HEK293T (cell line): Measurements from ENCODE around the gene DNAJB14.

Source experiments
- CTCF ChIA-PET: fragments of 350-600 bp; formaldehyde crosslinking; extraction: SDS; loops from one replicate; lab custom pipeline; 2021; ENCODE audit warnings: antibody characterized with exemption, inconsistent platforms; lab: Yijun Ruan, JAX
- POLR2A ChIA-PET: fragments of 350-600 bp; formaldehyde crosslinking; extraction: SDS; loops from one replicate; lab custom pipeline; 2020; ENCODE audit warnings: antibody characterized with exemption, inconsistent platforms; lab: Yijun Ruan, JAX
- DNase-seq: peaks from one replicate; pipeline ENCODE4 v3.0.0; 2012; ENCODE audit warnings: mixed read lengths; ENCODE audit errors: extremely low spot score
- ARNT ChIP-seq: fragments of 450-650 bp; IDR thresholded peaks from 2 replicates; pipeline ENCODE4 v1.6.1; 2017; ENCODE audit warnings: mild to moderate bottlenecking
- BHLHE40 ChIP-seq: fragments of 450-650 bp; IDR thresholded peaks from 2 replicates; pipeline ENCODE4 v1.6.1; 2016; ENCODE audit warnings: mild to moderate bottlenecking, moderate library complexity, borderline replicate concordance
- CTBP1 ChIP-seq: fragments of 450-650 bp; IDR thresholded peaks from 2 replicates; pipeline ENCODE4 v1.6.1; 2016; ENCODE audit warnings: borderline replicate concordance
- ELF4 ChIP-seq: fragments of 450-650 bp; IDR thresholded peaks from 2 replicates; pipeline ENCODE4 v1.6.1; 2017; ENCODE audit warnings: antibody characterized with exemption
- FOXA1 ChIP-seq: fragments of 450-650 bp; IDR thresholded peaks from 2 replicates; pipeline ENCODE4 v1.6.1; 2016; ENCODE audit warnings: mild to moderate bottlenecking
- FOXK2 ChIP-seq: fragments of 450-650 bp; IDR thresholded peaks from 2 replicates; pipeline ENCODE4 v1.6.1; 2016; ENCODE audit warnings: mild to moderate bottlenecking
- FOXM1 ChIP-seq: fragments of 450-650 bp; IDR thresholded peaks from 2 replicates; pipeline ENCODE4 v1.6.1; 2017; ENCODE audit warnings: mild to moderate bottlenecking, borderline replicate concordance
- HDGF ChIP-seq: fragments of 450-650 bp; IDR thresholded peaks from 2 replicates; pipeline ENCODE4 v1.6.1; 2017; ENCODE audit warnings: antibody characterized with exemption, borderline replicate concordance
- L3MBTL2 ChIP-seq: fragments of 450-650 bp; conservative IDR thresholded peaks from 2 replicates; pipeline ENCODE4 v1.6.1; 2016; ENCODE audit warnings: mild to moderate bottlenecking
- LEF1 ChIP-seq: fragments of 450-650 bp; IDR thresholded peaks from 2 replicates; pipeline ENCODE4 v1.6.1; 2017; ENCODE audit warnings: mild to moderate bottlenecking, borderline replicate concordance
- NFRKB ChIP-seq: fragments of 450-650 bp; IDR thresholded peaks from 2 replicates; pipeline ENCODE4 v1.6.1; 2016; ENCODE audit warnings: mild to moderate bottlenecking, moderate library complexity
- SP1 ChIP-seq: fragments of 450-650 bp; IDR thresholded peaks from 2 replicates; pipeline ENCODE4 v1.6.1; 2017
- SUZ12 ChIP-seq: fragments of 450-650 bp; IDR thresholded peaks from 2 replicates; pipeline ENCODE4 v1.6.1; 2016; ENCODE audit warnings: mild to moderate bottlenecking
- TARDBP ChIP-seq: fragments of 450-650 bp; IDR thresholded peaks from 2 replicates; pipeline ENCODE4 v1.6.1; 2016
- ZNF384 ChIP-seq: fragments of 450-650 bp; IDR thresholded peaks from 2 replicates; pipeline ENCODE4 v1.6.1; 2016
- TF ChIP-seq, protein P1 (sequence below): fragments of 450-650 bp; IDR thresholded peaks from 2 replicates; pipeline ENCODE4 v1.6.1; 2016

Gene DNAJB14

DNA sequence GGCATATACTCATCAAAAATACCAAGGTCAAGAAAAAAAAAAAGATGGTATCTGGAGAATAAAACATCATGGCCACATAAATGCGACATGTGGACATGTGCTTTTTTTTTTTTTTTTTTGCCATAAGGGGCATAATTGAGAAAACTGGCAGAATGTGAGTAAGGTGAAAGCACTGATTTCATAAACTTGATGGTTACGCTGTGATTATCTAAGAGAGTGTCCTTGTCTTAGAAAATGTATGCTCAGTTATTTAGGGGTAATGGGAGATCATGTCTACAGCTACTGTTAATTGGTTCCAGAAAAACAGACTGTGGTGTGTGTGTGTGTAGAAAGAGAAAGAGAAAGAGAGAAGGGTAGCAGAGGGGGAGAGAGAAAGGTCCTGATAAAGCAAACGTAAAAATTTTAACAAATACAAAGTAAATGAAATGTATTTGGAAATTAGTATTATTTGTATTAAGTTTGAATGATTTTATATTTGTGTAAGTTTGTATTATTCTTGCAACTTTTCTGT is 8.1 kb downstream of the DNAJB14 start:
- POLR2A ChIA-PET = no interaction called here
- DNase-seq = no peak
- no peak for TF ChIP-seq L3MBTL2
- no peak for TF ChIP-seq TARDBP
- TF ChIP-seq LEF1 = no peak
- no peak for TF ChIP-seq ELF4
- TF ChIP-seq BHLHE40 = no peak
- TF ChIP-seq NFRKB = no peak
- no peak for TF ChIP-seq FOXK2
- no peak for TF ChIP-seq SUZ12
- TF ChIP-seq FOXM1 = no peak
- TF ChIP-seq, protein P1, sequence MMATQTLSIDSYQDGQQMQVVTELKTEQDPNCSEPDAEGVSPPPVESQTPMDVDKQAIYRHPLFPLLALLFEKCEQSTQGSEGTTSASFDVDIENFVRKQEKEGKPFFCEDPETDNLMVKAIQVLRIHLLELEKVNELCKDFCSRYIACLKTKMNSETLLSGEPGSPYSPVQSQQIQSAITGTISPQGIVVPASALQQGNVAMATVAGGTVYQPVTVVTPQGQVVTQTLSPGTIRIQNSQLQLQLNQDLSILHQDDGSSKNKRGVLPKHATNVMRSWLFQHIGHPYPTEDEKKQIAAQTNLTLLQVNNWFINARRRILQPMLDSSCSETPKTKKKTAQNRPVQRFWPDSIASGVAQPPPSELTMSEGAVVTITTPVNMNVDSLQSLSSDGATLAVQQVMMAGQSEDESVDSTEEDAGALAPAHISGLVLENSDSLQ = no peak
- no peak for TF ChIP-seq FOXA1
- no peak for TF ChIP-seq HDGF
- no peak for TF ChIP-seq ARNT
- no peak for TF ChIP-seq ZNF384
- TF ChIP-seq CTBP1 = no peak
- no peak for TF ChIP-seq SP1
- CTCF ChIA-PET = no interaction called here

DNA sequence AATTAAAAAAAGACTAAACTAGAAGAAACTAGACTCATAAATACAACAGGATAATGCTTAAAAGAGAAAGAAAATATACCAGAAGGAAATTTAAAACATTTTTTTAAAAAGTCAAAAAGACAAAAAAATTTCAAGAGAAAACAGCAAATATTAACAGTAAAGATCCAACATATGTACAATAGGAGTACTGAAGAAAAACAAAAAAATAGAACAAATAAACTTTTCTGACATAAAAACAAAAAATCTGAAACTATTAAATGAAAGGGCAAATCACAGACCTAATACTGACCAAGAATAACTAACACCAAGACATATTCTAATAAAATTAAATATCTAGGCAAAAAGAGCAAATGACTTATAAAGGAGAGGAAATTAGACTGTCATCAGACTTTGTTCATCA is 11.5 kb downstream of the DNAJB14 start:
- CTCF ChIA-PET = no interaction called here
- no peak for TF ChIP-seq BHLHE40
- no peak for TF ChIP-seq ZNF384
- TF ChIP-seq, protein P1 = no peak
- TF ChIP-seq FOXK2 = no peak
- TF ChIP-seq CTBP1 = no peak
- TF ChIP-seq FOXM1 = no peak
- TF ChIP-seq ELF4 = no peak
- TF ChIP-seq TARDBP = no peak
- no peak for TF ChIP-seq LEF1
- TF ChIP-seq ARNT = no peak
- no peak for TF ChIP-seq L3MBTL2
- TF ChIP-seq SUZ12 = no peak
- TF ChIP-seq SP1 = no peak
- TF ChIP-seq HDGF = no peak
- TF ChIP-seq NFRKB = no peak
- TF ChIP-seq FOXA1 = no peak
- DNase-seq = no peak
- POLR2A ChIA-PET = interaction anchor here (1.0 to 1.3 kb wide), 2 partner anchors 12 to 15 kb away, joined by 3 to 5 read pairs; partner anchors contain the start of genes DNAJB14 and H2AZ1

DNA sequence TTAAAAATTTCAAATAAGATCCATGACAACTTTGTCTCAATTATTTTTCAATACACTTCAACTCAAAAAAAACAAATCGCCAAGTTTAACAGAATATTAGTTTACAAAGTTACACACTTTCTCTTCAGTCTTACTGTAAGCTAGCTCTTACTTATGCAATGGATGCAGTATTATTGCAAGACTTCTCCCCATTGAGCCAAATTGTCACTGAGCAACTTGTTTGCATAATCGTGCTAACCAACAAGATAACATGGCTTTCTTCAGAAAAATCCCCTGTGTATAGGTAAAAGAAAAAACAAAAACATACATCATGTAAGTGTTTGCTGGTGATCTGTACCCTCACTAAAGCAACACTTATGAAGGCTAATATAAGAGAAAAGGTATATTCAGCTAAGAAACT is 18.9 kb downstream of the DNAJB14 start:
- POLR2A ChIA-PET = interaction anchor here (2.0 kb wide), 1 partner anchor 21 kb away, joined by 5 read pairs; no protein-coding TSS in a partner anchor
- CTCF ChIA-PET = interaction anchor here (1.3 kb wide), 1 partner anchor 12 kb away, joined by 3 read pairs; no protein-coding TSS in a partner anchor
- TF ChIP-seq TARDBP = no peak
- TF ChIP-seq ZNF384 = no peak
- TF ChIP-seq L3MBTL2 = no peak
- no peak for TF ChIP-seq FOXK2
- no peak for TF ChIP-seq SUZ12
- no peak for TF ChIP-seq FOXM1
- no peak for TF ChIP-seq ELF4
- TF ChIP-seq, protein P1 = no peak

DNA sequence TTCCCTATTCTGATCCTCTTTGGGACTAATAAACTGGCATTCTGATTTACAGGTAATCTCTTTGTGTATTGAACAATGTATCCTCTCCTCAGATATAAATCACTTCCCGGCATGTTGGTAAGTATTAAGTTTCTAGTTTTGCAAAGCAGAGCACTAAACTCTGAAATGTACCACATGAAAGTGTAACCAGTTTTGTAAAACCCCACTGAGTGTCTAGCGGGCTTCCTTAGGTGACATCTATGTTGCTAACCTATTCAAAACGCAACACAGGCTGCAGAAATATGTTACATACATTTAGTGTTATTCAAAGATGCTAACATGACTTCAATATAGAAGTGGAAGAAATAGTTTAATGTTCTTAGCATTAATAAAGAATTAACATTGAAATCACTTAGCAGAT is 25.2 kb downstream of the DNAJB14 start:
- DNase-seq = no peak
- TF ChIP-seq HDGF = no peak
- TF ChIP-seq L3MBTL2 = no peak
- TF ChIP-seq SUZ12 = no peak
- TF ChIP-seq FOXA1 = no peak
- no peak for TF ChIP-seq CTBP1
- no peak for TF ChIP-seq ELF4
- no peak for TF ChIP-seq FOXK2
- no peak for TF ChIP-seq BHLHE40
- no peak for TF ChIP-seq LEF1
- TF ChIP-seq ARNT = no peak
- ChIA-PET POLR2A (no interaction called here), CTCF (no interaction called here)

More for the DNA sequence above, 18.9 kb downstream of the DNAJB14 start:
- DNase-seq = no peak

DNA sequence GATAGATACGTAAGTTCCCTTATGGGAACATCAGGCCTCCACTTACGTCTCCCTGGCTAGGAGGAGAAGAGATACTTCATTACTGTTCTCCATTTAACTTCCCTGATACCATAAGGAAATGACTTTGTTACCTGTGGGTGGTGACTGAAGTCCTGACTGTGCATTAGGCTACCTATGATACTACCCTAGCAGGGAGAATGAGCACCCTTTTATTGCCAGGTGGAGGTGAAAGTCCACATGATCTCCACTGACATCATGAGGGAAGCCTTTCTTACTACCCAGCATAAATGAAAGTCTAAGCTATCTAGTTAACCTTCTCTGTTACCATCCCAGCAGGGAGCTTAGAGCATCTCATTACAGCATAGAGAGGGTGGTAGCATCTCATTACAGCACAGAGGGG is 27.8 kb downstream of the DNAJB14 start:
- CTCF ChIA-PET = no interaction called here
- no peak for TF ChIP-seq ARNT
- TF ChIP-seq HDGF = no peak
- TF ChIP-seq SUZ12 = no peak
- TF ChIP-seq TARDBP = no peak
- TF ChIP-seq CTBP1 = no peak
- TF ChIP-seq ZNF384 = no peak
- TF ChIP-seq ELF4 = no peak
- TF ChIP-seq SP1 = no peak
- no peak for TF ChIP-seq LEF1
- no peak for TF ChIP-seq FOXK2
- no peak for TF ChIP-seq FOXA1
- TF ChIP-seq, protein P1 = no peak
- no peak for TF ChIP-seq BHLHE40
- TF ChIP-seq NFRKB = no peak
- TF ChIP-seq FOXM1 = no peak
- no peak for TF ChIP-seq L3MBTL2
- DNase-seq = no peak

More for the DNA sequence above, 27.8 kb downstream of the DNAJB14 start:
- POLR2A ChIA-PET = no interaction called here
